Stimulated activated CD4-positive, alpha-beta T cell treated with anti-CD3 and anti-CD28 coated beads, Interleukin-12 subunit alpha, Interleukin-12 subunit beta, amount 100 ng/mL, for 24 hours (primary cell): ENCODE measurements around the gene CDCA7L.
"Not testable (repeated sequence)": the region's sequence is repeated elsewhere in the genome, so short reads cannot be mapped to it uniquely, and the experiment has no call there.

Source experiments
- DNase-seq, 2 experiments: peaks; one replicate each; pipeline ENCODE4 v3.0.0-alpha.2; 2020; ENCODE audit warnings: low read depth in 2 of 2

The CDCA7L gene

DNA sequence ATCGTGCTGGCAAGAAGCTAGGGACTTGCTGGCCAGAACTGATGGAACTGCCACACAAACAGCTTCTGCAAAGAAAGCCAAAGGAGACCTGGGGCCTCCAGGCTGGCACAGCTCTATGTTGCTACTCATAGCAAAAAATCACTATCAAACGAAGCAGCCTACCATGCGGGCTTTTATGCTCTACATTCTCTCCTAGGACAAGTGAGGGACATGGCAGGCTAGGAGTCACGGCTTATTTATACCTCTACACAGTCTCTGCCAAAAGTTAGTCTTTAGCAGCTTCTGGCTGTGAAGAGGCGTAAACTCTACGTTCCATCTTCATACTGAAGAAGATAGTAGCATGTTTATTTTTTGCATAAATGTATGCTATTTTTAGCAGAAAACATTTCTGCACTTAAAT, 35.4 kb downstream of the CDCA7L start:
- DNase-seq: no peak

DNA sequence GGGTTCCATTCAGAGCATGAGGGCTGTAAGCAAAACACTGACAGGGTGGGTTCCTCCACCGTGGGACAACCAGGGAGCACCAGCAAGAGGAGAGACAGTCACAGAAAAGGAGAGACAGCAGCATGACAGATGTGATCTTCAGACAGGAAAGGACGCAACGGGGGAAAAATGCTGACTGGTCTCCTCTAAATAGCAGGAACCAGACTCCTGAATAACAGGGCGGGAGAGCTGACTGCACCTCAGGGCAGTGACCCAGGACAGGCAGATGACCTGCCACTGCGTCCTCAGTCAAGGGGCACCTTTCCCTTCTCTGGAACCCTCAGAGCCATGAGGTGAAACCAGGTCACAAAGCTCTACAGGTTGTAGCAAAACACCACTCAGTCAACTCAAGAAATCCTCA, 37.0 kb downstream of the CDCA7L start:
- DNase-seq: no peak

DNA sequence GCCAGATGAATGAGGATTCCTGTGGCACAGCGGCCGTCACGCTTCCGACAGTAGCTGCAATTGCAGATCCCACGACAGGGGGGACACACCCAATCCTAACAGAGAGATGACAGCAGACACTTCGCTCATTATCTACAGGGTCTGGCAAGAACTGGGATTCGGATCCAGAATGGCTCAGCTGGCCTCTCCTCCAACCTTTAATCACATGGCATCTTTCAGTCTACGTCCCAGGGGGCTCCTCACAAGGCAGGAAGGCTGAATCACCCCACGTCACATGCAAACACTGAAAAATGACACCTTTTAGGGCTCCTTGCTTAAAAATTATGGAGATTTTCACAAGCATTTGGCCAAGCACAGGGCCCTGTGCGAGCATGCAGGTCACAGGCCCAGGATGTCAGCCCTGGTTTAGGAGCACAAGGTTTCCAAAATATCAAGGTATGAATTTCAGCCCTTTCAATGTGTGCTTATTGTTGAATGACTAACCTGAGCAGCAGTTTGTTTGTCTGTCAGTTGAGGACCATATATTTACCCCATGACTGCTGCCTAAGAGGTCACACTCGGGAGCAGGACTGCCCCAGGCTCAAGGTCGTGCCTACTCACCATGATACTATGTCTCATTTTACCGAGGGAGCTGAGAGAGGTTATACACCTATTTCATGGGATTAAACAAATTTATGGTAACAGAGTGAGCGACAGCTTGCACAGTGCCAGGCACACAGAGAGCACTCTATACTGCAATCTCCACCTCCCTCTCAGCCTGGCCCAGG, 42.5 kb downstream of the CDCA7L start:
- no peak for DNase-seq

DNA sequence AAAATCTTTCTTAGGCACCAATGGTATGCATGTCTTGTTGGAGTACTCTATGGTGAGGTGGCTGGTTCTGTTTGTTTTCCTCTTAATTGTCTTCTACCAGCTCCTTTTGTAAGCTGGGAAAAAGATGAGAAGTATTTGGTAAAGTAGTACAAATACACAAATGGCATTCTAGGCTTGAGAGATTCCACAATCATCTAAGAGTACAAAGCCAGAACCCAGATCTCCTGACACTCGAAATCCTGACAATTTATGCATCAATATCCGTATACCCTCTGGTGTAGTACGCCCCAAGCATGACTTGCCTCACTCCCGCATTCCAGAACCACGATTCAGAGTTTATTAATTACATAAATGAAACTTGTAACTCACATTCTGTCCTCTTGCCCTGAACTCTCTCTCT, 43.5 kb downstream of the CDCA7L start:
- DNase-seq: no peak

DNA sequence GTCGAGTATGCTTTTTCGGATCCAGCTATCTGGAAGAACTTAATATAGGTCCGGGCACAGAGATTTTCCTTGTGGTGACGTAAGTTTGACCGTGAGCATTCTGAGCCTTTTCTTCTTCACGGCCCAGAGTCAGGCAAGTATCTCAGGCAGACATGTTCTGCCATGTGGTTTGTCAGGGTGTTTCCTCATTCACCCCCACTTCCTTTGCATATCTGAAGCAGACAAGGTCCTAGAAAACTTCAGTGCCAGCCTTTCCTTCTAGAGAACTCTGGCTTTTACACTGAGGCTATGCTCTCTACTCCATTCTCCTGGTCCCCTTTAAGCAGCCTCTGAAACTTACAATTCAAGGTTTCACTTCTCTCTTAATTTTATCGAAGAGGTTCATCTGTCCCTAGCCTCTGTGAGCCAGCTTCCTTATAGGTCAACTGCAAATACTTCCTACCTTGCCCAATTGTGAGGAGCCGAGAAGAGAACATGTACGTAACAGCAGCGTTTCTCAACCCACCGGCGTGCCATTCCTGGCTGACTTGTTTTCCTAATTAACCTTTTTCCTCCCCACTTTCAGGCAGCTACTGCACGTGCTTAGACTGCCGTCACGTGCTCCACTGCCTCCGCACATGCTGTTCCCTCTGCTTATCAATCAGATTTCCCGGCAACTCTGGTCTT, 47.3 kb downstream of the CDCA7L start:
- no peak for DNase-seq

DNA sequence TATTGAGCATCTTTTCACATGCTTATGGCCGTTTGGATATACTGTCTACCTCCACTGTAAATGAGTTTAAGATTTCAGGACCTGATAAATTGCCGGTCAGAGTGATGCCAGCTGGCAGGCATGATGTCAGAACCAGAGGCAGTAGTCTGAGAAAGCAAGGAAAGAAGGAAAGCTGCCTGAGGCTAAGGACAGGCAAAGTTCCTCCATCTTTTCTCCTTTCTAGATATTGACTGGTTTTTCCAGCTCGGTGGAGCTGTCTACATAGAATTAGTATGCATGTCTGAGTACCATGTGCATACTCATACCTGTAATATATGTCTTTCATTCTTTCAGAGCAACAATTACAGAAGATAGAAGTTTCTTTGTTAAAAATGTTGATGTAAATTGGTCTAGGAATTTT, 52.3 kb downstream of the CDCA7L start:
- no peak for DNase-seq

DNA sequence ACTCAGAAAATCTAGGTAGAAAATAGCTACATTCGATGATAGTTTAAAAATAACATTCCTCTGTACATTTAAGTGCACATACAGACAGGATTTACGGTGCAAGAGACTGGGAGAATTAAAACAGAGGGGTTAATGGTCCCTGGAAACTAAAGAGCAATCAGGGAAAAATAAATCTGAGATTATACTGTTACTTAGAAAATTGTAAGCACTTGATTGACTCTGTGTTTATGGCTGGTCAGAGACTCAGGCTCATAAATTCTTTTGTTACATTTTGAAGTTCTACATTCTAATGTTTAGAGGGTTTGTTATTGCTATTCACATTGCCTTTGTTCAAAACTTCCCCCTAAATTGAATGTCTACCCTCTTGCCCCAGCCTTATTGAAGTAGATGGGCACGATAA, 54.4 kb downstream of the CDCA7L start:
- no peak for DNase-seq

DNA sequence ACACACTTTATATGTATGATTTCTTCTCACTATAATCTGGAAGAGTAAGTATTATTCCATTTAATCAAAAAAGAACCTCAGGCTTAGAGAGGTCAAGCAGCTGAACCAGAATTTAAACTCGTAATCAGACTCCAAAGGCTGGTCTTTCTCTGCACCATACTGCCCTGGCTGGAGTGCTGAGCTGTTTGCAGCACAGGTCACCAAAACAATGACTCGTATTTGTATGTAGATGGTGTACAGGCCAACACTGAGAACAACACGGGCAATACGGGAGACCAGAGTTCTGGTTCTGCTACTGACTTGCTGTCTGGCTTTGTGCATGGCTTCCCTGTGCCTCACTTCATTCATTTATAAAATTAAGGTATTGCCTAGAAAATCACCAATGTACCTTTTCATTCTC, 57.9 kb downstream of the CDCA7L start:
- DNase-seq: no peak

DNA sequence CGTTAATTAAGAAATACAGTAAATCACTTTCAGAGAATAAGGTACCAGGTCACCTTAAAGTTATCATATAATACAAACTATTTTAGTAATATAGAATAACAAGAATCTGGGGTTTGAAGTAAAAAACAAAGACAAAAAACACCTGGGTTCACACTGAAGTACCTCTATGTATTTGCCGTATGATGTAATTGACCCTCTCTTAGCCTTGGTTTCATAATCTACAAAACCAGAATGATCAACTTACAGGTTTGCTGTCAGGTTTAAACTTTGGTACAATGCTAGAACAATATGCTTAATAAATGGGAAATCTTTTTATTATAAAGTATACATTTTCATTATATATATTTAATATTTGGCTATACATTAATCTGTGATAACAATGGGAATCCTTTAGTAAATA, 58.3 kb downstream of the CDCA7L start:
- DNase-seq: no peak

DNA sequence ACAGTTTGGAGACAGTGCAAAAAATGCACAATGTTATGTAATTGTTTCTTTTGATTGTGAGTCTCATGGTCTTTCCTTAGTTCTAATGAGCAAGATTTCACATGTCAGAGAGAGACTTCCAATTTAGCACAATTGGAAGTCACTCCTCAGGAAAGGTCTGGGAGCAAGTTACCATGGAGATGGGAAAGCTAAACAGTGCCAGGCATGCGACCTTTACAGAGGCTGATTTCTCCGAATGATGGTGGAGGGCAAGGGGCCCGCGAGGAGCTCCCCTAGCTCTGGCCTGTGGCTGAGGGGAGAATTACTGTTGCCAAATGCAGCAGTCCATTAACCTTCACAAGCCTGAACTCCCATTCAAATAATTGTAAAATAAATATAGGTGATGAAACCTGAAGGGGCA, 59.3 kb downstream of the CDCA7L start:
- no peak for DNase-seq

DNA sequence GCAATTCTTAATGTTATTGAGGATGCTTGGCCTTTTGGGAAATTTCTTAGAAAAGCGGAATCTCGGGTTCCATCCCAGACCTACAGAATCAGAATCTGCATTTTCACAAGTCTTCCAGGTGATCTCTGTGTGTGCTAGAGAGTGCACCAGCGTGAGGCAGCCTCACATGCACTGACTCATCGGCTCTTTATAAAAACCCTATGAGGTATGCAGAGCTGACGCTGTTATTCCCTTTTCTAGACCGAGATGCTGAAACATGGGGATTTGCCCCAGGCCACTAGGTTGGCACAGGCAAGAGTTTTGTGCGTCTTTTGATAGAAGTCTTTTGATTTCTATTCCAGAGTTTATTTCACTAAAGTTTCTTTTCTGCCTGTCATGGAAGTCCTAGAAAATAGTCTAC, 61.2 kb downstream of the CDCA7L start:
- DNase-seq: no peak

DNA sequence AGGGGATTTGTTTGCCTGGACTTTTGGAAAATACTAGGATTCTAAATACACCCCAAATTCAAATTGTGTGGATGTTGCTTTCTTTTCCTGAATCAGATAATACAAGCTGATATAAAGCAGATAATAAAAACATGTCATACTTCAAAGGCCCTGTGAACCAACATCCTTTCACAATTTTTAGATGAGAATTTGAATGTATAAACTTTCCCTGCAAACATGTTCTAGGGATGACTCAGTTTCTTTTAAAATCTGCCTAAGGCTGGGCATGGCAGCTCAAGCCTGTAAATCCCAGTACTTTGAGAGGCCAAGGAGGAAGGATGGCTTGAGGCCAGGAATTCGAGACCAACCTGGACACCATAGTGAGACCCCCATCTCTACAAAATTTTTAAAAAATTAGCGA, 62.2 kb downstream of the CDCA7L start:
- DNase-seq: not testable (repeated sequence)

DNA sequence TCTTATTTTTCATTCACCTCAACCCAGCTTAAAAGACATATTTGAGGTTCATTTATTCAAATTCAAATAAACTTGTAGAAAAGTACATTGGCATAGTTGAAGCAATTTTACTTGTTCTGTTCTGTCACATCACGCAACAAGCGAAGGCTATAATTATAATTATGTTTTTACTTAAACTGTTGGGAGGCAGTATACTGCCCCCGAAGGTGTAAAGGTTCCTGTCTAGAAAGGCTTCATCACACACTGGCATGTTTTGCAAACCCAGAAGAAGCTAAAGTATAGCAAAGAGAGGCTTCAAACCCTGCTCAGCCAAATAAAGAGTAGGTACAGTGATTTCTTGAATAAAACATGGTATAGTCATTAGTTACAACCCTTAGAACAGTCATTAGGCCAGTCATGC, 62.6 kb downstream of the CDCA7L start:
- no peak for DNase-seq

DNA sequence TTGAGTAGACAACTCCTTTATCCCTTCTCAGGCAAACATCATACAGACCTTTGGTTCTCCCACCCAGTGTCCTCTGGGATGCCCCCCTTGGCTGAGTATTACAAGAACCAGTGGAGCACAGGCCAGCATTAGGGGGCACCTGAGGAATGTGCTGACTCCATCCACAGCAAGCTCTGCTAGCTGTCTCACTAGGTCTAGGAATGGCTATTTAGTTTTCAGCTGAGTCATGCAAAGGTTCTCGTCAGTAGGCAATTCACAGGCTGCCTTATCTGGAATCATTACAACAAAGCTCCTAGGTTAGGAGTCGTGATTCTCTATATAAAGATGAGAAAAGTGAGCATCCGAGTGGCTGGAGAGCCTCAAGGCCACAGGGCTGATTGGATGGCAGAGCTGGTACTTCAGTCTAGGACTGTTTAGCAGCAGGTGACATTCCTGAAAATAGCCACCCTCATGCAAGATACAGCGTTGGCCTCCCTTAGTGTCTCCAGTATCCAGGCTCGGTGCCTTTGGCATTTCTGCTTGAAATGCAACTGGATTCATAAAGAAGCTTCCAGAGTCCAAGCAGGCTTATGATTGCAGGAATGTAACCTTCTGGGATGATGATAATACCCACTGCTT, 75.8 kb downstream of the CDCA7L start:
- DNase-seq: no peak

DNA sequence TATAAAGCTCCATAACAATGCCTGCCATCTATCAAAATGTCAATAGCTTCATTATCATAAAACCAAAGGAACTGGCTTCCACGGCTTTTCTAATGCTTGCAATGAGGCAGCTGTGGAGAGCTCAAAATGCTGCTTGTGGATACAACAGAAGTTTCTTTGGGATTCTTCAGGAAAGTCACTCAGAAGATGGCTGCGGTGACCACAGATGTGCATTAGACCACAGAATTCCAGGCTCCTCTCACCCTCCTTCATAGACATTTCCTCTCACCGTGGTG, 77.2 kb downstream of the CDCA7L start:
- no peak for DNase-seq

DNA sequence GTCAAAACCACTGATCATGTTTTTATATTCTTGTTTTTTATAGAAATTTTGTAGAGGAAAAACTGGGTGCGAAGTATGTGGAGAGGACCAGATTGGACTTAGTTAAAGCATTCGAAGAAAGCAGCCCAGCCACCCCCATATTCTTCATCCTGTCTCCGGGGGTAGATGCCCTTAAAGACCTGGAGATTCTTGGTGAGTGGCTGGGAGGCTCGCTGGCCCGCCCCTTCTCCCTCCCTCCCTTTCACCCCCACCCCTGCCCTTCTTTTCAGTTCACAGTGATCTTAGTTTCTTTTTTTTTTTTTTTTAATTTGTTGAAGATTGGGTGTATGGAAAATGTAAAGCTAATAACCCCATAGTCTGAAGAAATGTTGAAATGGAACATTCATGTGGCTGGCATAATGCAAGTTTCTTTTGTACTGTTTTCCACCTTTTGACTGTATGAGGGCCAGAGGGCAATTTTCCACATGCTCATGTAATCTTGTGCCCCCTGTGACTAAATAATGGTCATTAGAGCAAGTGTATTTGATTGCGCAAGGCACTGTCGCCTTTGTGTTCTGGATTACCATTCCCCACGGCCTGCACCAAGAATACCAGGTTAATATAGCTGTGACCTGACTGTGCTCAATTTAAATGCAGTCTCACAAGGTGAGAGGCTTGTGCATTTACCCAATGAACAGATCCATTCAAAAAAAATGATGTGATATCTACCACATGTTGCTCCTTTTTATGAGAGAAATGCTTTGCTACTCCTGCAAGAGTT, 77.7 kb downstream of the CDCA7L start:
- DNase-seq: no peak

DNA sequence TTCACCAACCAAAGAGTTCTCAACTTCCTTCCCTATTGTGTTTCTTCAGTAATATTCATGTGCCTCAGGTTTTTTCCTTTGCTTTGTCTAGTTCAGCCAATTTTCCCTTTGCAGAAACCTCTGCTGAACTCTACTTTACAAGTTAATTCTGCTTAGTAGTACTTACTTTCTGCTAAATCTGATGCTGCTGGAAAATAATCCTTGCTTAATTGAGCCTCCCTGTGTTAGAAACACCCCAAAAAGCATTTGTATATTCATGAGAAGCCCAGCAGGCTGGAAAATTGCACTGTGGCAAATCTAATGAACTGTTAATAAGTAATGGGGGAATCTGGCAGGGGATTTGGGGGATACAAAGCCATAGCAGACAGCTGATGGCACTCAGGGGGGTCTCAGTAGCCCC, 78.5 kb downstream of the CDCA7L start:
- DNase-seq: no peak

DNA sequence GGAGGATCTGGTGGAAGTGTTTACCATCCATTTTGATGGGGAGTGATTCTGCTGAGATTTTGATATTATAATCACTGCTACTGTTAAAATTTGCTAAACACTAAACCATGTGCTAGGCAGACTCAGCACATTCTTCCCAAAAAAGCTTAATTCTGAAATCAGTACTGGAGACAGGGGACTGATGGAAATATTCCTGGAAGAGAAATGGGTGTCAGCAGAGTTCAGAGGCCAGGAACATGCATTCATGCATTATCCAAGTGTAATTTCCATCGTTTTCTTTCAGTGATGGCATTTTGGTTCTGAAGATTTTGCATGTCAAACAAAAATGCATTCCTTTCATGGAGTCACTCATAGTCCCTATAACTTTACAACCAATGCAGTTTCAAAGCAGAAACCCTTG, 79.0 kb downstream of the CDCA7L start:
- no peak for DNase-seq

DNA sequence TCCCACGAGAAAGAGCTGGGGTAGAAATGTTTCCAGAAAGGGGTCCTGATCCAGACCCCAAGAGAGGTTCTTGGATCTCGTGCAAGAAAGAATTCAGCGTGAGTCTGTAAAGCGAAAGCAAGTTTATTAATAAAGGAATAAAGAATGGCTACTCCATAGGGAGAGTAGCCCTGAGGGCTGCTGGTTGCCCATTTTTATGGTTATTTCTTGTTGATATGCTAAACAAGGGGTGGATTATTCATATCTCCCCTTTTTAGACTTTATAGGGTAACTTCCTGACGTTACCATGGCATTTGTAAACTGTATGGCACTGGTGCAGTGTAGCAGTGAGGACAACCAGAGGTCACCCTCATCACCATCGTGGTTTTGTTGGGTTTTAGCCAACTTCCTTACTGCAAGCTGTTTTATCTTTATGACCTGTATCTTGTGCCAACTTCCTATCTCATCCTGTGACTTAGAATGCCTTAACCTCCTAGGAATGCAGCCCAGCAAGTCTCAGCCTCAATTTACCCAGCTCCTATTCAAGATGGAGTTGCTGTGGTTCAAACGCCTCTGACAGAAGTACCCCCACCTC, 80.0 kb downstream of the CDCA7L start:
- not testable (repeated sequence) for DNase-seq

DNA sequence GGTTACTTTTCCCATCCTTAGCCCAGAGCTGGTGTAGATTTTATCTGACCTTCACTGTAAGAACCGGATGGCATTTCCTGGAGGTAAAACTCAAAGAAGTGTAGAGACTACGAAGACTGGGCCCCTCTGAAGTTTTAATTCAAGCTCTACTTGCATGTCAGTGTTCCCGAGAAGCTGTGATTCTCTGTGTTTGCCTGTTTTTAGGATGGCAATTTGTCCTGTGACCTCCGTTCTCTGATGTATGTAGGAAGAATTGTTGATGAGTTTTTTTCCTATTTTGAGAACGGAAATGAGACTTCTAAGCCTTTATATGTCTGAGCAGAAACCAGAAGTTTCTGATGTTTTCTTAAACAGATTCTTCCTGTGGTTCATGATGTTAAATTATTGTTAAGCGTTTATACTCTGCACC, 94.1 kb downstream of the CDCA7L start:
- no peak for DNase-seq
